GM18868 (cell line): Measurements from ENCODE around the gene PHACTR1.
"Not testable (repeated sequence)": the region's sequence is repeated elsewhere in the genome, so short reads cannot be mapped to it uniquely, and the experiment has no call there.

Experiments
- ATAC-seq: cut with Tn5 transposase; IDR thresholded peaks from one replicate; pipeline ENCODE4 v1.9.1; 2021; ENCODE audit warnings: mild to moderate bottlenecking, moderate library complexity; ENCODE audit not compliant: unreplicated experiment

Gene PHACTR1

DNA sequence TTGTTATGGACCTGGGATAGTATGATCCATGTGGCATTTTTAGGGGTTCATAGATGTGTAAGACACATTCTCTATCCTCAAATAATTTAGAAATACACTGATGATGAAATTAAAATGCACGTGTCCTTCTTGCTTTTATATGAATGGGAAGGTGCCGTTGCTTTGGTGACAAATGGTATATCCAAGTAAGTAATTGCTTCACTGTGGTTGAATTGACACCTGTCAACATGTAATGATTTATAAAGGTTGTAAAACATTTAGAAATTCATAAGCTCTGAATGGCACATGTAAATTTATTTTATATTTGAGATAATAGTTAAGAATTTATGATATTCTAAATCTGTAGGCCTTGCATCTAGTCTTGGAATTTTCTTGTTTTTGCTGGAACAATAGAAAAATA is 227.0 kb downstream of the PHACTR1 start:
- no peak for ATAC-seq

- no peak for ATAC-seq
Measured at GRCh38 chr6:12944001-12944400, 227.4 kb downstream of the PHACTR1 start.

- ATAC-seq, result not testable (repeated sequence)
Measured at GRCh38 chr6:12944528-12944927, 228.0 kb downstream of the PHACTR1 start.

GRCh38 chr6:12947151-12947871 is 230.7 kb downstream of the PHACTR1 start:
- no peak for ATAC-seq

DNA sequence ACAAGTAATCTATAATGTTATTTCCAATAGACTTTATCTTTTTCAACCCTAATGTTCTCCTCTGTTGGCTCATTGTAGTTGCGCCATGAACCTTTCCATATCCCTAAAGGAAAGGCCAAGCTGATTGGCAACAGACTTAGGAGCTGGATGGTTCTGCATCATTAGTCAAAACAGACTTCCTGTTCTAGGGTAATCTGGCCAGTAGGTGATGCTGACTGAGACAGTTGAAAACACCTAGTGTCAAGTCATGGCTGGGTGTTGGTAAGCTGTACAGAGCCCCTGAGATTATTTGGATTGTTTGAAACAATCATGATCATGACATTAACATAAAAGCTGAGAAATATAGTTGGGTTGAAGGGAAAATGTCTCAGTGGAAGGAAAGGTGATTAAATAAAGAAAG is 231.4 kb downstream of the PHACTR1 start:
- ATAC-seq, result no peak

GRCh38 chr6:12950976-12951375 is 234.4 kb downstream of the PHACTR1 start:
- ATAC-seq, result no peak

DNA sequence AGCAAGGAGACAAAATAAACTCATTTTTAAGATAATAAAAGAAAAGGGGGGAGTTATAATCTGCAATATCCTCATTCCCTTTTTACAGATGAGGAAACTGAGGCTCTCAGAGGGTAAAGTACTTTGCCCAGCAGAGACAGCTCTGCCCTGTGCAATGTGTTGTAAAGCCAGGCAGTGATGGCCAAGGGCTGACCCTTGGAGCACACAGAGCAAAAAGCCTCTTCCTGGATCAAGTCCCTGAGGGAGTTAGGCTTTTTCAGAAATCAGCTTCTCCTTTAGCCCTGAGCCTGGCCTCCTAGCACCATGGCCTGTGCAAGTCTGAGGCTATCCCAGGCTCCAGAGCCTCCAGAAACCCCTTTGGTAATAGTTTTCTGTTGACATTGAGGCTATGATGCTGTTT is 234.8 kb downstream of the PHACTR1 start:
- no peak for ATAC-seq

GRCh38 chr6:12952318-12952717 is 235.8 kb downstream of the PHACTR1 start:
- no peak for ATAC-seq

DNA sequence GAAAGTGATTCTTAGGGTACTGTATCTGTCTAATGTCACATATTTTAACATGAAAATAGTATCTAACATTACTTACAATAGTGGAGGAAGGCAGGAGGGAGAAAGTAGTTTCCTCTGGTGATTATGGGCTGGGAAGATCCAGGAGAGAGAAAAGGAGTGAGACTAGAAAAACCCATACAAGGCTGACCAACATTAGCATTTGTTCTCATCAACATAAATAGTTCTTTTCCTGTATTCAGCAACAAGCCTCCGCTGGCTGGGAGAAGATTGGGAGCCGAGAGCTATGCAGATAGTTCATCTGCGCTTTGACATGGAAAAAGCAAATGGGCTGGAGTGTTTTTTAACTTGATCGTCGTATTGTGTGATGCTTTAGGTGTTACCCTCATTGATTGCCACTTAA is 239.4 kb downstream of the PHACTR1 start:
- ATAC-seq, result no peak

GRCh38 chr6:12956991-12957320 is 240.4 kb downstream of the PHACTR1 start:
- no peak for ATAC-seq

GRCh38 chr6:12957321-12958051 is 240.9 kb downstream of the PHACTR1 start:
- no peak for ATAC-seq

DNA sequence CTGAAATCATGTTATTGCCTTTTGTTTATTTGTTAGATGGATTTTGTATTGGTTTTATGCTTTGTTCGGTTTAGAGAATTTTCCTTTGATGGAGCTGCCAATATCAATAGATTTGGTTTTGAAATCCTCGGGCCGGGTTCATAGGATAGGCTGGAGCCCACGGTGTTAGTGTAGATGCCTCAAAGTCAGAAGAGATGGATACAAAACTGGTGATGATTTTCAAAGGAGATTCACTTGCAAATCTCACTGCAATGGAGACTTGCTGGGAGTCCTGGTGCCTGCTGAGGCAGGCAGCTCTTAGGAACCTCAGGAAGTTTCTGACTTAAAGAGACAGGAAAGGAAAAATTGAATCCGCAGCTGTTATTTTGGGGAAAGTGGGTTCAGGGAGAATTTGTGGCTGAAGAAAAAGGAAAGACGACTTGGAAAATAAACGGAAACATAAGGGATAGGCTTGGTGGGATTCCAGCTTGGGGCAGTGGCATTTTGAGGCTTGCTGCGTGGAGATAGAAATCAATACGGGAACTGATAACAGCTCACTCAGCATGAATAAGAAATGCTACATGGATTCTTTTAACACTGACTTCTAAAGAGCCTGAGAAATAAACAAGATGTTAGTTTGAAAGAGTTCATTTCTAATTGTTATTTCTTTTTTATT is 241.6 kb downstream of the PHACTR1 start:
- no peak for ATAC-seq

GRCh38 chr6:12961761-12962160 is 245.2 kb downstream of the PHACTR1 start:
- no peak for ATAC-seq

DNA sequence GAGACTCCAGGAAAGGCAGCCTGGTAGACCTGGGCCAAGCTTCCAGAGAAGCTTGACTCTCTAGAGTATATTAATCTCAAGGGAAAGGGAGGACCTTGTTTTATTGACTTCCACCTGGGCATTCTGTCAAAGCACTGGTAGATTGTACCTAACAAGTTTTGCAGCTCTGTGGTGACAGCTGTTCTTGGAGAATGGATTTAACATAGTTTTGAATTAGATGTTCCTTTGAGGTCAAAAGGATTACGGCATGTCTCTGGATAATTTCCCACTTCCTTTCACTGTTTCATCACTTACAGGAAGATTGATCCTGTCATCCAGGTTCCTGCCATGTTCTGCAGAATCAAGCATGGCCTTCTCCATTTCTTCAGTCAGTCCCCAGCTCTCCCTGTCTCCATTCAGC is 246.0 kb downstream of the PHACTR1 start:
- ATAC-seq, result no peak

DNA sequence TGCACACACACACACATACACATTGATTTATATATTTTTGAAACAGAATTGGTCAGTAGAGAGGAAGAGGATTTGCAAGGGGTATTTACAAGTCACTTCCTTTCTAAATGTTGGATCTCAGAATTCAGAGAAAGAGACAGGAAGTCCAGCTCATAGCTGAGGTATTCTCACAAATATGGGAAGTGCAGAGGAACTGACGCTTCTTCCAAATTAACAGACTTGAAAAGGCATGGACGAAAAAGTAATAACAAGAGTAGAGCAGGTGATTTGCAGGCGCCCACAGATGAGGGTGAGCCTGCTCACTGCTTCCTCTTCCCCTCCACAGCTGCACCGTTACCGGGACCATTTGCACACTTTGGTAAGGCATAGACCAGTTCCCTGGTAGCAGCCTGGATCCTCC is 246.4 kb downstream of the PHACTR1 start:
- ATAC-seq, result no peak

DNA sequence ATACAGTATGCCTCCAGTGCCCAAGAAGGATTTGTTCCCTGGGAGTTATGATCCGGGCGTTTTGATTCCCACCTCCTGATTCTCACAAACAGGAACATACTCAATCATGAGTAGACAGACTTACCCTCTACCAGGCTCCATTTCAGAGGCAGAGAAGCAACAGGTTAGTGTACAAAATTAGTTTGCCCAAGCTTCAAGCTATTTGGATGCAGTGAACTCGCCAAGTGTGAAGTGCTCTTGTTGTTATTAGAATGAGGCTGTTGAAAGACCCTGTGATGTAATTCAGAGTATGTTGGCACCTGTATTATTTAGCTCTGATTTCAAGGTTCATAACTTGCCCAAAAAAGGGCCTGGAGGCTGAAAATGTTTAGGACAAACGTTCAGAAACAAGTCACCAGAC is 247.0 kb downstream of the PHACTR1 start:
- no peak for ATAC-seq

- no peak for ATAC-seq
Measured at GRCh38 chr6:12967686-12968085, 251.1 kb downstream of the PHACTR1 start.

- ATAC-seq, result no peak
Measured at GRCh38 chr6:12968290-12968689, 251.7 kb downstream of the PHACTR1 start.

DNA sequence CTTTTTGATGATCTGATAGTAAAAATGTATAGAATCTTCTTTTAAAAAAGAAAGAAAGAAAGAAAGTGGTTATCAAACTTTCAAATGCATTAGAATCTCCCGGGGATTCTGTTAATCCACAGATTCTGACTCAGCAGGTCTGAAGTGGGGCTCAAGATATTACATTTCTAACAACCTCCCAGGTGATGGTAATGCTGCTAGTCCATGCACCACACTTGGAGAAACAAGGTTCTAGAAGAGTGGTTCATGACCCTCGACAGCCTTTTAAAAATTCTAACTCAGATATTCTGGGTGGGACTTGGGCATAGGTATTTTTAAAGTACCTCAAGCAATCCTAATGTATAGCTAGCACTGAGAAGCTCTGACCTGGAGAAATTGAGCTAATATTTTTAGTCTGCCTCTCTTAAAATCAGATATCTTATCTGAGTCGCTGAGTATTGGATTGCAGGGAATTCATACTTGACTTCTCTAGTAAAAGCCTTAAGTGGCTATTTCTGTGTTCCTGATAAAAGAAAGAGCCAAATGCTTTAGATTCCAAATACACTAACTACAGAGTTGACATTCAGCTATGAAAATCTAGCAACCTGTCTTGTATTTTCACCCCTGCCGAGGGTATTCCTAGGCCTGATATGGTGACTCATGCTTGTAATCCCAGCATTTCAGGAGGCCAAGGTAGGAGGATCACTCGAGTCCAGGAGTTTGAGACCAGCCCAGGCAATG is 252.4 kb downstream of the PHACTR1 start:
- no peak for ATAC-seq

DNA sequence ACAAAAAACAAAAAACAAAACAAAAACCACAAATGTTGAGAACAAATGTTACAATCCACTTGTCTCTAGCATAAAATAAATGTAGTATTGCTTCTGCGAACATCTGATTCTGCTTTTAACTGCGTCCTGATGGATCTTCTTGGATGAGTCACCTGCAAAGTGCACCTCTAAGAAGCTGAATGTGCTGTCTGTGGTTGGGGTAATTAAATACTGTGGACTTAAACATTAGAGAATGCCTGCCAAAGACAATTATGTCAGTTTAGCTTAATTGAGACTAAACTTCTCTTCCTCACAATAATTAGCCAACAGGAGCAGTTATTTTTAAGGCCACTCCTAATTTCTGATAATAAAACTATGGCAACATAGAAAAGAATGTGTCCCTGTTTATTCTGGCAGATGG is 253.4 kb downstream of the PHACTR1 start:
- no peak for ATAC-seq

DNA sequence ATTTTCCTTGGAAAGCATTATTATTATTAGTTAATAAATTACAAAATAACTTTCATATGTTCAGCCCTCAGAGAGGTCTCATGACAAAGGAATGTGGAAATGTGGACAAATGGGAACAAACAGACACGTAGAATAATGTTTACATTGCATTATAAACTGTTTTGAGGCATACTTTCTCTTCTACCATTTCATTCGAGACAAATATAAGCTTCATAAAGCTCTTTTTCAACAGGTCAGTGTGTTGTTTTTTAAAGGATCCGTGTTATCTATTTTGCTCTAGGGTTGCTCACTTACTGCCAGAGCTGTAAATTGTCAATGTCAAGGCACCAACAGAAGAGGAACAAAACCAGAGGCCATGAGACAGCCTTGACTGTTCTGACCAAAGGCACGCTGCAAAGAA is 256.8 kb downstream of the PHACTR1 start:
- no peak for ATAC-seq

GRCh38 chr6:12974551-12974950 is 258.0 kb downstream of the PHACTR1 start:
- no peak for ATAC-seq
